PC-9 (cell line): ENCODE results near the gene ISG20. TPM values are rescaled to one million over a fixed set of nuclear protein-coding genes. Genes with fewer than 3 reads are reported as not detected.

Experiments
- BruUV-seq: library from RNA; stranded (reverse); fragments of 400-500 nt; replicated peaks from 2 replicates; lab custom pipeline; 2021; lab: Mats Ljungman, UMichigan
- CTCF ChIA-PET: fragments of 300-600 bp; sonication (Branson Sonifier 250); formaldehyde crosslinking; loops from one replicate; lab custom pipeline; 2022; ENCODE audit warnings: antibody characterized with exemption; lab: Charles Lee
- POLR2A ChIA-PET: fragments of 300-600 bp; sonication (Branson Sonifier 250); formaldehyde crosslinking; loops from one replicate; lab custom pipeline; 2022; ENCODE audit warnings: antibody characterized with exemption; ENCODE audit not compliant: unreplicated experiment; lab: Charles Lee
- DNase-seq, 2 experiments: peaks; one replicate each; pipeline versions ENCODE4 v3.0.0 to v3.0.0-alpha.2; 2015 to 2022; ENCODE audit warnings: mixed read lengths in 1 of 2
- H2AFZ ChIP-seq: fragments of 200-600 bp; sonication (generic); 2 replicates; pipeline ENCODE4 v1.8.1; 2017; ENCODE audit warnings: antibody characterized with exemption
- H3F3A ChIP-seq: fragments of 200-600 bp; sonication (generic); 2 replicates; pipeline ENCODE4 v1.8.1; 2017; ENCODE audit warnings: antibody characterized with exemption, mild to moderate bottlenecking, low read depth; ENCODE audit not compliant: insufficient read depth
- H3K27ac ChIP-seq: fragments of 200-600 bp; sonication (generic); 2 replicates; pipeline ENCODE4 v1.6.1; 2016; ENCODE audit warnings: mixed run types
- H3K27me3 ChIP-seq: fragments of 200-600 bp; sonication (generic); 2 replicates; pipeline ENCODE4 v1.6.1; 2016; ENCODE audit warnings: low read depth, mixed run types; ENCODE audit not compliant: insufficient read depth
- H3K36me3 ChIP-seq: fragments of 200-600 bp; sonication (generic); 2 replicates; pipeline ENCODE4 v1.6.1; 2016; ENCODE audit warnings: low read depth, mixed run types
- H3K4me1 ChIP-seq: fragments of 200-600 bp; sonication (generic); replicated peaks from 2 replicates; pipeline ENCODE4 v1.6.1; 2016; ENCODE audit warnings: mixed run types; ENCODE audit not compliant: insufficient read depth
- H3K4me2 ChIP-seq: fragments of 200-600 bp; sonication (generic); 2 replicates; pipeline ENCODE4 v1.6.1; 2017; ENCODE audit warnings: mixed run types
- H3K4me3 ChIP-seq: fragments of 200-600 bp; sonication (generic); 2 replicates; pipeline ENCODE4 v1.6.1; 2016; ENCODE audit warnings: mixed run types
- H3K79me2 ChIP-seq: fragments of 200-600 bp; sonication (generic); 2 replicates; pipeline ENCODE4 v1.6.1; 2017; ENCODE audit warnings: low read depth, mixed run types
- H3K9me2 ChIP-seq: fragments of 200-600 bp; sonication (generic); 2 replicates; pipeline ENCODE4 v1.8.1; 2017; ENCODE audit warnings: mild to moderate bottlenecking; ENCODE audit not compliant: insufficient read depth
- H3K9me3 ChIP-seq: fragments of 200-600 bp; sonication (generic); 2 replicates; pipeline ENCODE4 v1.8.1; 2016; ENCODE audit warnings: low read depth; ENCODE audit not compliant: insufficient read depth
- H4K20me1 ChIP-seq: fragments of 200-600 bp; sonication (generic); 2 replicates; pipeline ENCODE4 v1.8.1; 2017; ENCODE audit not compliant: insufficient read depth
- EZH2 ChIP-seq: fragments of 200-600 bp; sonication (generic); IDR thresholded peaks from 2 replicates; pipeline ENCODE4 v1.8.0; 2017; ENCODE audit warnings: antibody characterized with exemption, low read depth
- intact Hi-C: fragments of 100-400 bp; cut with micrococcal nuclease; formaldehyde crosslinking; loops from one replicate; pipeline ENCODE4 v1.10.0; 2022; ENCODE audit not compliant: unreplicated experiment
- total RNA-seq: library from RNA; stranded (reverse); gene quantifications from 2 replicates; pipeline ENCODE4 v1.2.3, GENCODE V29; 2021
- TF ChIP-seq, protein P1 (sequence below): fragments of 200-600 bp; sonication (generic); conservative IDR thresholded peaks from 2 replicates; pipeline ENCODE4 v1.6.1; 2017; ENCODE audit warnings: mixed run types, antibody characterized with exemption, mild to moderate bottlenecking, moderate library complexity

ISG20 gene
- total RNA-seq, 1 experiment from 2014 or later = 2.5 TPM

DNA sequence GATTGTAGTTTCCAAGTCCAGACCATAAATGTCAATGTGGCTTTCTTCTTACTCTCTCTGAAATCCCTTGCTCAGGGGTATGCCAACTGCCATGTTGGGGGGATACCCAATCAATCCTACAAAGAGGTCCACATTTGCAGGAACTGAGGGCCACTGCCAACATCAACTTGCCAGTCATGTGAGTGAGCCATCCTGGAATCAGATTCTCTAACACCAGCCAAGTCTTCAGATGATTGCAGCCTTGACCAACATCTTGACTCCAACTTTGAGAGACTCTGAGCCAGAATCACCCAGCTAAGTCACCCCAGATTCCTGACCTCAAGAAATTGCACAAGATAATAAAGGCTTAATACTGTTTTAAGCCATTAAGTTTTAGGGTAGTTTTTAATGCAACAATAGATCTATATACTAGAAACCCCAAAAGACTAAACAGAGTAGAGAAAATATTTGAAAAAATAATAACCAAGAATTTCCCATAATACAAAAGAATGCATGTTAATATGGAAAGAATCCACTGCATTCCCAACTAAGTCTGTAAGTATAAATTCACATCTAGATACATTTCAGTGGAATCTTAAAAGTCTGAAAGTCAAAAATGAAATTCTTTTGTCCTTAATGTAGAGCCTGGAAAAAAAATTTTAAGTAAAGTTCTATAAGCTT is 22.4 kb downstream of the ISG20 start:
- Histone ChIP-seq H3K4me3 (no peak overlapping the region), H3K4me1 (peaks cover 21% of the 10 kb centered on the region), H3K27me3 (no peaks in the 10 kb centered on the region), H3K4me2 (no peak overlapping the region), H3K9me3 (no peaks in the 10 kb centered on the region), H3K36me3 (no peaks in the 10 kb centered on the region), H3K9me2 (no peaks in the 10 kb centered on the region), H4K20me1 (no peaks in the 10 kb centered on the region), H3K79me2 (no peaks in the 10 kb centered on the region), H3F3A (peaks cover 9% of the 10 kb centered on the region; the same call in 1 of the 2 replicates), H3K27ac (no peak overlapping the region), H2AFZ (no peak overlapping the region)
- no peak for DNase-seq
- TF ChIP-seq, protein P1, sequence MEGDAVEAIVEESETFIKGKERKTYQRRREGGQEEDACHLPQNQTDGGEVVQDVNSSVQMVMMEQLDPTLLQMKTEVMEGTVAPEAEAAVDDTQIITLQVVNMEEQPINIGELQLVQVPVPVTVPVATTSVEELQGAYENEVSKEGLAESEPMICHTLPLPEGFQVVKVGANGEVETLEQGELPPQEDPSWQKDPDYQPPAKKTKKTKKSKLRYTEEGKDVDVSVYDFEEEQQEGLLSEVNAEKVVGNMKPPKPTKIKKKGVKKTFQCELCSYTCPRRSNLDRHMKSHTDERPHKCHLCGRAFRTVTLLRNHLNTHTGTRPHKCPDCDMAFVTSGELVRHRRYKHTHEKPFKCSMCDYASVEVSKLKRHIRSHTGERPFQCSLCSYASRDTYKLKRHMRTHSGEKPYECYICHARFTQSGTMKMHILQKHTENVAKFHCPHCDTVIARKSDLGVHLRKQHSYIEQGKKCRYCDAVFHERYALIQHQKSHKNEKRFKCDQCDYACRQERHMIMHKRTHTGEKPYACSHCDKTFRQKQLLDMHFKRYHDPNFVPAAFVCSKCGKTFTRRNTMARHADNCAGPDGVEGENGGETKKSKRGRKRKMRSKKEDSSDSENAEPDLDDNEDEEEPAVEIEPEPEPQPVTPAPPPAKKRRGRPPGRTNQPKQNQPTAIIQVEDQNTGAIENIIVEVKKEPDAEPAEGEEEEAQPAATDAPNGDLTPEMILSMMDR = no peak
- TF ChIP-seq EZH2 = no peak
- POLR2A ChIA-PET = no interaction called here
- BruUV-seq = no TSS peak
- intact Hi-C loops = no loop called here
- CTCF ChIA-PET = no interaction called here

GRCh38 chr15:88661761-88662556 is 23.1 kb downstream of the ISG20 start:
- no peaks in the 10 kb centered on the region for H4K20me1 ChIP-seq
- TF ChIP-seq, protein P1 = no peak
- TF ChIP-seq EZH2 = no peak
- H3K36me3 ChIP-seq = no peaks in the 10 kb centered on the region
- H3K9me3 ChIP-seq = no peaks in the 10 kb centered on the region
- no peaks in the 10 kb centered on the region for H3K27me3 ChIP-seq
- no peak overlapping the region for H3K27ac ChIP-seq
- intact Hi-C loops = no loop called here
- no peak overlapping the region for H2AFZ ChIP-seq
- BruUV-seq = no TSS peak
- CTCF ChIA-PET = no interaction called here
- H3K4me2 ChIP-seq = no peak overlapping the region
- no peaks in the 10 kb centered on the region for H3K9me2 ChIP-seq
- H3K79me2 ChIP-seq = no peaks in the 10 kb centered on the region
- H3F3A ChIP-seq = peaks cover 9% of the 10 kb centered on the region; the same call in 1 of the 2 replicates
- DNase-seq = no peak
- H3K4me3 ChIP-seq = no peak overlapping the region
- POLR2A ChIA-PET = no interaction called here
- H3K4me1 ChIP-seq = peaks cover 21% of the 10 kb centered on the region

- no peaks in the 10 kb centered on the region for H4K20me1 ChIP-seq
- intact Hi-C loops = no loop called here
- no peak for DNase-seq
- no peaks in the 10 kb centered on the region for H3K9me2 ChIP-seq
- H3K79me2 ChIP-seq = no peaks in the 10 kb centered on the region
- BruUV-seq = no TSS peak
- H3K4me1 ChIP-seq = peaks cover 20% of the 10 kb centered on the region
- H3K36me3 ChIP-seq = no peaks in the 10 kb centered on the region
- no peaks in the 10 kb centered on the region for H3K9me3 ChIP-seq
- TF ChIP-seq, protein P1 = no peak
- no peak for TF ChIP-seq EZH2
- H3F3A ChIP-seq = peaks cover 9% of the 10 kb centered on the region; the same call in 1 of the 2 replicates
- H3K4me3 ChIP-seq = no peak overlapping the region
- H3K4me2 ChIP-seq = no peak overlapping the region
- CTCF ChIA-PET = no interaction called here
- POLR2A ChIA-PET = no interaction called here
- no peak overlapping the region for H3K27ac ChIP-seq
- H3K27me3 ChIP-seq = no peaks in the 10 kb centered on the region; the same call in 1 of the 2 replicates
- H2AFZ ChIP-seq = no peak overlapping the region
Measured at GRCh38 chr15:88663141-88663621, 24.4 kb downstream of the ISG20 start.
